Erythroblast (primary cell): ENCODE results near the gene N4BP2L1.

Experiments used
- GATA1 ChIP-seq: IDR thresholded peaks from 2 replicates; pipeline ENCODE4 v1.6.1; 2011; ENCODE audit warnings: low read depth, mild to moderate bottlenecking, control low read depth, low read length, moderate library complexity
- POLR2A ChIP-seq: IDR thresholded peaks from 2 replicates; pipeline ENCODE4 v1.6.1; 2011; ENCODE audit warnings: mild to moderate bottlenecking, low read length

DNA sequence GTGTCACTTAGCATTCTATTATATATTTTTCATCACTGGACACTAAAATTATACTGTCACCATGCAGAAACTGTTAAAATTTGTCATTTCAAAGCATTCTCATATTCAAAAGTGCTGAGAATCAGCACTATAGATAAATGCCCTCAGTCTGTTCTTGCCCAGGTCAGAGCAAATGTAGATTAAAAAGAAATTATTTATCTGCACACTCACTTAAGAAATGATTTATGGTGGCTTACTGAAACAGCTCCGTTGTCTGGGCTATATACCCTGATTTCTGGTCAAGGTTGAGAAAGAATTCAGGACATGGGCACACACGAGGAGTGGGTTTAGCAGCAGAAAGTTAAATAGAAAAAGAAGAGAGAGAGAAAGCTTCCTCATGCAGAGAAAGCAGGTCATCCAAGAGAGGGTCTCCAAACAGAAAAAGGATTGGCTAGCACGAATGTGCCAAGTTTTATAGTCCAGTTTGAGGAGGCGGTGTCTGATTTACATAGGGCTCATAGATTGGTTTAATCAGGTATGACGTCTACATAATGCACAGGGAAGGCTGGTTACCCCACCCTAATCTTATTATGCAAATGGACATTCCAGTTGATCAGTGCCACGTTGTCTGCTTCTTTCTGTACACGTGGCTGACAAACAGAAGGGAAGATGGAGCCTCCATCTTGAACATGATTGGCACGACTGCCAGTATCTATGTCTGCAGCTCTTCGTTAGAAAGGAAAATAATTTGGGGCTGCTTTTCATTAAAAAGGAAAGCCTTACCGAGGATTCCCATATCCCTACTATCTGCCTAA is 47.3 kb upstream of the N4BP2L1 start:
- TF ChIP-seq POLR2A (no peak), GATA1 (no peak)
